Central memory CD8-positive, alpha-beta T cell (primary cell): ENCODE data around the gene GPX4.

ENCODE experiments used
- ATAC-seq: fragments of 150-1000 bp; cut with Tn5 transposase; replicated peaks from 2 replicates; pipeline ENCODE4 v1.10.0; 2022; ENCODE audit warnings: mild to moderate bottlenecking, moderate FRiP score, moderate number of reproducible peaks; ENCODE audit not compliant: poor library complexity, severe bottlenecking; ENCODE audit errors: extremely low read depth
- DNase-seq, 2 donors: peaks; one replicate each; pipeline ENCODE4 v3.0.0; 2021; ENCODE audit warnings: low spot score in 2 of 2
- H3K27ac Mint-ChIP-seq: one replicate; pipeline ENCODE4 v1.8.0; 2022; ENCODE audit warnings: low read depth, mild to moderate bottlenecking, moderate library complexity, mixed read lengths
- H3K27me3 Mint-ChIP-seq: one replicate; pipeline ENCODE4 v1.8.0; 2022; ENCODE audit warnings: mixed read lengths
- H3K36me3 Mint-ChIP-seq: one replicate; pipeline ENCODE4 v1.8.0; 2022; ENCODE audit warnings: mild to moderate bottlenecking, moderate library complexity, mixed read lengths; ENCODE audit not compliant: insufficient read depth
- H3K4me1 Mint-ChIP-seq: one replicate; pipeline ENCODE4 v1.8.0; 2022; ENCODE audit warnings: mixed read lengths
- H3K4me3 Mint-ChIP-seq: one replicate; pipeline ENCODE4 v1.8.0; 2022; ENCODE audit warnings: mild to moderate bottlenecking, moderate library complexity, mixed read lengths
- H3K9me3 Mint-ChIP-seq: one replicate; pipeline ENCODE4 v1.8.0; 2022; ENCODE audit warnings: mixed read lengths

The GPX4 gene

GRCh38 chr19:1143828-1144399, 40.1 kb downstream of the GPX4 start:
- H3K27ac Mint-ChIP-seq: peak overlapping the region; percentile 76
- peaks cover 11% of the 10 kb centered on the region for H3K36me3 Mint-ChIP-seq
- peaks cover 6% of the 10 kb centered on the region for H3K9me3 Mint-ChIP-seq
- H3K27me3 Mint-ChIP-seq: no peaks in the 10 kb centered on the region
- no peak overlapping the region for H3K4me3 Mint-ChIP-seq
- peaks cover 20% of the 10 kb centered on the region for H3K4me1 Mint-ChIP-seq
- ATAC-seq (no peak), DNase-seq (no peak)

GRCh38 chr19:1144741-1145140, 40.9 kb downstream of the GPX4 start:
- ATAC-seq (no peak), DNase-seq (no peak)
- Mint-ChIP-seq H3K27me3 (no peaks in the 10 kb centered on the region), H3K9me3 (peaks cover 6% of the 10 kb centered on the region), H3K4me1 (peaks cover 18% of the 10 kb centered on the region), H3K27ac (peak overlapping the region; percentile 76), H3K36me3 (peaks cover 11% of the 10 kb centered on the region), H3K4me3 (no peak overlapping the region)

- peaks cover 11% of the 10 kb centered on the region for H3K36me3 Mint-ChIP-seq
- peaks cover 6% of the 10 kb centered on the region for H3K9me3 Mint-ChIP-seq
- DNase-seq (no peak), ATAC-seq (no peak)
- H3K4me1 Mint-ChIP-seq: peaks cover 15% of the 10 kb centered on the region
- H3K27ac Mint-ChIP-seq: peak overlapping the region; percentile 76
- H3K4me3 Mint-ChIP-seq: no peak overlapping the region
- H3K27me3 Mint-ChIP-seq: no peaks in the 10 kb centered on the region
Observed at GRCh38 chr19:1145635-1146411, 42.0 kb downstream of the GPX4 start.

GRCh38 chr19:1146412-1146699, 42.6 kb downstream of the GPX4 start:
- H3K9me3 Mint-ChIP-seq: peaks cover 6% of the 10 kb centered on the region
- peaks cover 15% of the 10 kb centered on the region for H3K4me1 Mint-ChIP-seq
- H3K4me3 Mint-ChIP-seq: no peak overlapping the region
- DNase-seq: no peak
- peaks cover 12% of the 10 kb centered on the region for H3K36me3 Mint-ChIP-seq
- no peak for ATAC-seq
- no peaks in the 10 kb centered on the region for H3K27me3 Mint-ChIP-seq
- H3K27ac Mint-ChIP-seq: no peak overlapping the region

GRCh38 chr19:1146858-1147780, 43.3 kb downstream of the GPX4 start:
- DNase-seq (no peak), ATAC-seq (no peak)
- Mint-ChIP-seq H3K27me3 (no peaks in the 10 kb centered on the region), H3K36me3 (peaks cover 9% of the 10 kb centered on the region), H3K4me1 (peaks cover 10% of the 10 kb centered on the region), H3K9me3 (peaks cover 2% of the 10 kb centered on the region), H3K27ac (no peak overlapping the region), H3K4me3 (no peak overlapping the region)

GRCh38 chr19:1147934-1148549, 44.2 kb downstream of the GPX4 start:
- Mint-ChIP-seq H3K4me1 (peaks cover 8% of the 10 kb centered on the region), H3K27ac (no peak overlapping the region), H3K36me3 (peaks cover 11% of the 10 kb centered on the region), H3K27me3 (no peaks in the 10 kb centered on the region), H3K4me3 (no peak overlapping the region), H3K9me3 (no peaks in the 10 kb centered on the region)
- ATAC-seq: no peak
- no peak for DNase-seq

- no peak for DNase-seq
- H3K4me3 Mint-ChIP-seq: no peak overlapping the region
- H3K36me3 Mint-ChIP-seq: peaks cover 12% of the 10 kb centered on the region
- H3K27me3 Mint-ChIP-seq: no peaks in the 10 kb centered on the region
- ATAC-seq: no peak
- H3K9me3 Mint-ChIP-seq: no peaks in the 10 kb centered on the region
- H3K27ac Mint-ChIP-seq: no peak overlapping the region
- H3K4me1 Mint-ChIP-seq: peaks cover 5% of the 10 kb centered on the region
Observed at GRCh38 chr19:1149259-1150045, 45.7 kb downstream of the GPX4 start.

- Mint-ChIP-seq H3K4me1 (no peaks in the 10 kb centered on the region), H3K27me3 (no peaks in the 10 kb centered on the region), H3K9me3 (no peaks in the 10 kb centered on the region), H3K27ac (no peak overlapping the region), H3K4me3 (no peak overlapping the region), H3K36me3 (peaks cover 13% of the 10 kb centered on the region)
- ATAC-seq (no peak), DNase-seq (no peak)
Observed at GRCh38 chr19:1150333-1151036, 46.7 kb downstream of the GPX4 start.

GRCh38 chr19:1151037-1151724, 47.4 kb downstream of the GPX4 start:
- H3K4me1 Mint-ChIP-seq: no peaks in the 10 kb centered on the region
- no peak overlapping the region for H3K27ac Mint-ChIP-seq

GRCh38 chr19:1151917-1152587, 48.3 kb downstream of the GPX4 start:
- Mint-ChIP-seq H3K4me3 (no peak overlapping the region), H3K27me3 (no peaks in the 10 kb centered on the region), H3K27ac (no peak overlapping the region), H3K4me1 (no peaks in the 10 kb centered on the region), H3K9me3 (no peaks in the 10 kb centered on the region), H3K36me3 (peaks cover 15% of the 10 kb centered on the region)
- DNase-seq (no peak), ATAC-seq (no peak)

More at GRCh38 chr19:1151037-1151724, 47.4 kb downstream of the GPX4 start:
- H3K9me3 Mint-ChIP-seq: no peaks in the 10 kb centered on the region
- no peak for ATAC-seq
- no peak overlapping the region for H3K4me3 Mint-ChIP-seq
- DNase-seq: no peak
- peaks cover 12% of the 10 kb centered on the region for H3K36me3 Mint-ChIP-seq
- no peaks in the 10 kb centered on the region for H3K27me3 Mint-ChIP-seq
